Heart left ventricle (tissue), 13 donors: ENCODE data around the gene OLAH.
A peak's percentile ranks its signal among the peaks of the same experiment; 100 is the strongest.

Experiments
- POLR2A ChIP-seq, 2 donors: fragments of 450-650 bp; IDR thresholded peaks; one replicate each; pipeline ENCODE4 v1.6.1; 2017; ENCODE audit warnings: antibody characterized with exemption in 2 of 2, mild to moderate bottlenecking in 2 of 2, moderate library complexity in 2 of 2
- TF ChIP-seq, protein P1 (sequence below), 12 donors: fragments of 200-600 bp; sonication (generic) in 4 of 12; IDR thresholded peaks; one replicate each; pipeline versions ENCODE4 v1.5.0 to v1.8.0; 2018 to 2022; ENCODE audit warnings: antibody characterized with exemption in 12 of 12, mild to moderate bottlenecking in 5 of 12
- donor health status: ischemic (EF 13 %, LVEDD 7.1; RV severe dilation, severe dysfunction).
- donor health status: DM: no; HTN: yes; CAD: no.
- donor health status: DM: no; HTN: no; CAD: no.
- donor health status: ischemic (EF 25% LVEDD 6.9; RV normal size, moderate dysfunction).
- donor health status: ischemic (EF 25% LVEDD 5.7; RV mildly dilated, moderate dysfunction).
- donor health status: ischemic (EF 35%, LVEDD 5.7; RV mildly dilated, moderate dysfunction).
- donor health status: nonischemic (EF 11% LVEDD 7.7; RV severe dilation, severe dysfunction).
- donor health status: DM: yes; HTN: yes; CAD: no.
- donor health status: PGD.
- donor health status: ischemic (EF 29% LVEDD 5.4; RV normal size, mild dysfunction).
- donor health status: nonischemic (EF 23%, LVEDD 6.1; RV moderate dilation, normal function).

DNA sequence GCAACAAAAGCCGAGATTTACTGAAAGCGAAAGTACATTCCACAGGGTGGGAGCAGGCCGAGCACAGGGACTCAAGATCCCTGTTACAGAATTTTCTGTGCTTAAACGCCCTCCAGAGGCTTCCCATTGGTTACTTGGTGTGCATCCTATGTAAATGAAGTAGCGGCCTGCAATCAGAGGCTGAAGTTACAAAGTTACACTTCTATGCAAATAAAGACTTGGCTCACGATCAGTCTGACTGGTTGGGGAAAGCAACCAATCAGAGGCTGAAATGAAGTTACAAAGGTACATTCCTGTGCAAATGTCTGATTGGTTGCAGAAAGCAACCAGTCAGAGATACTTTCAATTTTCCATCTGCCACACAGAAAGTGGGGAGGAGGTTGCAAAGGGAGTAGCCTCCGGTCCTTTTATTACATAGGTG lies 40.8 kb downstream of the OLAH start:
- TF ChIP-seq, protein P1, sequence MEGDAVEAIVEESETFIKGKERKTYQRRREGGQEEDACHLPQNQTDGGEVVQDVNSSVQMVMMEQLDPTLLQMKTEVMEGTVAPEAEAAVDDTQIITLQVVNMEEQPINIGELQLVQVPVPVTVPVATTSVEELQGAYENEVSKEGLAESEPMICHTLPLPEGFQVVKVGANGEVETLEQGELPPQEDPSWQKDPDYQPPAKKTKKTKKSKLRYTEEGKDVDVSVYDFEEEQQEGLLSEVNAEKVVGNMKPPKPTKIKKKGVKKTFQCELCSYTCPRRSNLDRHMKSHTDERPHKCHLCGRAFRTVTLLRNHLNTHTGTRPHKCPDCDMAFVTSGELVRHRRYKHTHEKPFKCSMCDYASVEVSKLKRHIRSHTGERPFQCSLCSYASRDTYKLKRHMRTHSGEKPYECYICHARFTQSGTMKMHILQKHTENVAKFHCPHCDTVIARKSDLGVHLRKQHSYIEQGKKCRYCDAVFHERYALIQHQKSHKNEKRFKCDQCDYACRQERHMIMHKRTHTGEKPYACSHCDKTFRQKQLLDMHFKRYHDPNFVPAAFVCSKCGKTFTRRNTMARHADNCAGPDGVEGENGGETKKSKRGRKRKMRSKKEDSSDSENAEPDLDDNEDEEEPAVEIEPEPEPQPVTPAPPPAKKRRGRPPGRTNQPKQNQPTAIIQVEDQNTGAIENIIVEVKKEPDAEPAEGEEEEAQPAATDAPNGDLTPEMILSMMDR (IDR thresholded peaks at IDR 0.05), result peak in 5 of 12 donors; percentile 2 to 33 (median 13)
- TF ChIP-seq POLR2A (IDR thresholded peaks at IDR 0.05), result no peak
